ENCODE measurements around the gene MGRN1. TPM values are rescaled to one million over a fixed set of nuclear protein-coding genes. Genes with fewer than 3 reads are reported as not detected.
A peak's percentile ranks its signal among the peaks of the same experiment; 100 is the strongest.

The MGRN1 gene
- total RNA-seq, 1 experiment from 2014 or later, result 105 TPM

- Mint-ChIP-seq H3K4me3 (ENCODE audit: low read depth, unreplicated experiment) (no peak overlapping the region), H3K9me3 (ENCODE audit: low read depth, unreplicated experiment) (no peaks in the 10 kb centered on the region), H3K27ac (ENCODE audit: unreplicated experiment) (no peak overlapping the region), H3K36me3 (ENCODE audit: insufficient read depth, unreplicated experiment) (peaks cover 55% of the 10 kb centered on the region), H3K27me3 (ENCODE audit: unreplicated experiment) (no peaks in the 10 kb centered on the region), H3K4me1 (ENCODE audit: low read depth, unreplicated experiment) (peaks cover 13% of the 10 kb centered on the region)
- CTCF ChIA-PET, result no interaction called here
- no peak for DNase-seq
- TF ChIP-seq CTCF (IDR thresholded peaks at IDR 0.05; ENCODE audit: unreplicated experiment), result no peak
- no TSS peak for BruUV-seq (replicated peaks)
- intact Hi-C loops (cut with micrococcal nuclease; ENCODE audit: unreplicated experiment), result no loop called here
Measured at GRCh38 chr16:4700380-4700996, 75.9 kb downstream of the MGRN1 start.

- Mint-ChIP-seq H3K4me3 (ENCODE audit: low read depth, unreplicated experiment) (no peak overlapping the region), H3K27me3 (ENCODE audit: unreplicated experiment) (no peaks in the 10 kb centered on the region), H3K36me3 (ENCODE audit: insufficient read depth, unreplicated experiment) (peaks cover 48% of the 10 kb centered on the region), H3K4me1 (ENCODE audit: low read depth, unreplicated experiment) (peaks cover 13% of the 10 kb centered on the region), H3K9me3 (ENCODE audit: low read depth, unreplicated experiment) (no peaks in the 10 kb centered on the region), H3K27ac (ENCODE audit: unreplicated experiment) (no peak overlapping the region)
- BruUV-seq (replicated peaks), result no TSS peak
- no peak for TF ChIP-seq CTCF (IDR thresholded peaks at IDR 0.05; ENCODE audit: unreplicated experiment)
- intact Hi-C loops (cut with micrococcal nuclease; ENCODE audit: unreplicated experiment), result no loop called here
- DNase-seq, result no peak
- CTCF ChIA-PET, result interaction anchor here (1.1 kb wide), 1 partner anchor 7 kb away, joined by 3 read pairs; no protein-coding TSS in a partner anchor
Measured at GRCh38 chr16:4700997-4701743, 76.5 kb downstream of the MGRN1 start.

- no peak overlapping the region for H3K4me3 Mint-ChIP-seq (ENCODE audit: low read depth, unreplicated experiment)
- TF ChIP-seq CTCF (IDR thresholded peaks at IDR 0.05; ENCODE audit: unreplicated experiment), result no peak
- DNase-seq, result no peak
- H3K36me3 Mint-ChIP-seq (ENCODE audit: insufficient read depth, unreplicated experiment), result peaks cover 48% of the 10 kb centered on the region
- no peaks in the 10 kb centered on the region for H3K9me3 Mint-ChIP-seq (ENCODE audit: low read depth, unreplicated experiment)
- H3K27ac Mint-ChIP-seq (ENCODE audit: unreplicated experiment), result peak overlapping the region; percentile 42
- peaks cover 13% of the 10 kb centered on the region for H3K4me1 Mint-ChIP-seq (ENCODE audit: low read depth, unreplicated experiment)
- no peaks in the 10 kb centered on the region for H3K27me3 Mint-ChIP-seq (ENCODE audit: unreplicated experiment)
- BruUV-seq (replicated peaks), result no TSS peak
- CTCF ChIA-PET, result interaction anchor here (1.1 kb wide), 1 partner anchor 8 kb away, joined by 3 read pairs; no protein-coding TSS in a partner anchor
- intact Hi-C loops (cut with micrococcal nuclease; ENCODE audit: unreplicated experiment), result no loop called here
Measured at GRCh38 chr16:4701791-4702465, 77.3 kb downstream of the MGRN1 start.

GRCh38 chr16:4702466-4702808 is 77.8 kb downstream of the MGRN1 start:
- Mint-ChIP-seq H3K27me3 (ENCODE audit: unreplicated experiment) (no peaks in the 10 kb centered on the region), H3K9me3 (ENCODE audit: low read depth, unreplicated experiment) (no peaks in the 10 kb centered on the region), H3K4me1 (ENCODE audit: low read depth, unreplicated experiment) (peaks cover 13% of the 10 kb centered on the region), H3K36me3 (ENCODE audit: insufficient read depth, unreplicated experiment) (peaks cover 48% of the 10 kb centered on the region), H3K4me3 (ENCODE audit: low read depth, unreplicated experiment) (no peak overlapping the region), H3K27ac (ENCODE audit: unreplicated experiment) (peak overlapping the region; percentile 42)
- no peak for DNase-seq
- BruUV-seq (replicated peaks), result no TSS peak
- CTCF ChIA-PET, result interaction anchor here (1.1 kb wide), 1 partner anchor 9 kb away, joined by 3 read pairs; no protein-coding TSS in a partner anchor
- intact Hi-C loops (cut with micrococcal nuclease; ENCODE audit: unreplicated experiment), result no loop called here
- TF ChIP-seq CTCF (IDR thresholded peaks at IDR 0.05; ENCODE audit: unreplicated experiment), result no peak
